GM18909 (cell line): Measurements from ENCODE around the gene LLCFC1.

Source experiments
- ATAC-seq: cut with Tn5 transposase; IDR thresholded peaks from one replicate; pipeline ENCODE4 v1.9.1; 2021; ENCODE audit warnings: mild to moderate bottlenecking; ENCODE audit not compliant: unreplicated experiment, poor library complexity

Gene LLCFC1

DNA sequence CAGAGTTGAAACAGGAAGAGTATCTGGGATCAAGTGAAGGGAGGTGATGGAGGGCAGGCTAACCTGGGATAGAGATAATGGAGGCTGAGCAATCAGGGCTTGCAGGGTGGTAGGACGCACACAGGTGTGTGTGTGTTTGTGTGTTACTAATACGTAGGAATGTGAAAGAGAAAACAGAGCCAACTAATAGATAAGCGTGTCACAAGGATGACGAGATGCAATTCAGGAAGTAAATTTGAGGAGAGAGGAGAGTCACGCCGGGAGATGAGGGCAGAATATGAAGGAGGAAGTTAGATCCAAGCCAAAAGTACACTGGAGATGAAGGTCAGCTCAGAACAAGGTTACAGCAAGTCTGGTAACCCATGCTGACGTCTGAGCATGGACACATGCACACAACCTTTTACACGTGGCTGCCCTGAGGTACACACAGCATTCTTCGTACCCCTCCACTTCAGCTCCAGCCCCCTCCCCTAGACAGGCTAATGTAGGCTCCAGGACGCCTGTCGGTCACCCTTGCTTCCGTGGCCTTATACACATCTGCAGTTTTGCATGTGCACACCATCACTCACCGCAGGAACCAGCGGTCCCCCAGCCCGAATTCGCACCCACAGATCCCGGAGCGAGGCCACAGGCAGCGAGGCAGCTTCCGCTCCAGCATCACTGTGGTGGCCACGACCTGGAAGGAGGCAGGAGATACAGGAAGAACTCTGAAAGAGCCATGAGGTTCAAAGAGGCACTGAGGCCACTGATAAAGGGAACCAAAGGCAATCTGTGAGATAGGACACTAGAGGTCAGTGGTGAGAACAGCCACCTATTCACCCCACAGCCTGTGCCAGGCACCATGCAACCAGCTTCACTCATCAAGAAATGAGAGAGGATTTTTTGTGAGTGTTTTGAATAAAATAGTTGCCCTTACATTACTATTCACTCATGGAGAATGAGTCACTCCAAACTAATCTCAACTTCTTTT lies 30.1 kb upstream of the LLCFC1 start:
- peak; percentile 55 for ATAC-seq

DNA sequence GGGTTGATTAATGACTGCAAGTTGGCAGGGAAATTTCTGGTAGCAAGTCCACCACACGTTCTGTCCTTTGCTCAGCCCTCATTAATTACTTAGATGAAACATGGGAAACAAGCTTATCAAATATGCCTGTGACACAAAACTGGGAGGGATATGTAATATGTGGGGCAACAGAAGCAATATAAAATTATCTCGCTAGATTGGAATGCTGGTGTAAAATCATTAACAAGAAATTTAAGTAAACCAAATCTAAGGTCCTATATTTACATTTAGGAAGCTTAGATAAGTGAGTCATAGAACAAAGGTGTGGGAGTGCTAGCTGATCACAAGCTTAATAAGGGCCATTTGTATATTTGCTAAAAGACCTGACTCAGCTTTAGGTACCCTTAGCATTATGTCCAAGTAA lies 29.3 kb upstream of the LLCFC1 start:
- no peak for ATAC-seq

DNA sequence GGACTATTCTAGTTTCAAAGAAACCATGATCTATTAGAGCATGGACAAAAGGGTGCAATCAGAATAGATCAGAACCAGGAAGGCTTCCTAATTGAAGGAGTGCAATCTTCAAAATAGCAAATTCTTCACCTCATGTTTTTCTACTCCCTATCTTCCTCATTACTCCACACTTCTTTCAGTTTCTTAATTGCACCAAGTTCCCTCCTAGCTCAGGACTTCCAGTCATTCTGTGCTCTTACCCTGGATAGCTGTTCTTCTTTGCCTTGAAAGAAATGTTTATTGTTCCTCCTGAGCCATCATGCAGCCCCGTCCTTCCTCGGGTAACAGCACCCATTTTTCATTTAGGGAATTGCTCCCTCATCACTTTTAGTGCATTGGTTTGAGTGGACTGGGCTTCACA lies 28.8 kb upstream of the LLCFC1 start:
- no peak for ATAC-seq

DNA sequence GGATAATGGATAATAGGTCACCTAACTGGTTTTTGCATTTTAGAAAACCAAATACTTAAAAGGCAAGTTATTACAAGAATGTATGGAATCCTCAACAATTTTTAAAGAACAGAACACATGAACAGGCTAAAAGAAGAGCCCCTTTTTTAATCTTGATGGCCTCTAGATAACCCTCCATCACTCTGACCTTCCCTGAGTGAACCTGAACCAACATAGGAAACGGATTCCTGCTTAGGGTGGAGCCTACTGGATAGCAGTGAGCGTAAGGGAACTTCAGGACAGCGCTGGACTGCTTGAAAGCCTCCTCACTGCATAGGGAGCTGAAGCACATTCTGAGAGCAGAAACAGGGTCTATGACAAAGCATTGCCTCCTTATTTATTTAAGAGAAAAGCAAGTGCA lies 26.2 kb upstream of the LLCFC1 start:
- no peak for ATAC-seq

DNA sequence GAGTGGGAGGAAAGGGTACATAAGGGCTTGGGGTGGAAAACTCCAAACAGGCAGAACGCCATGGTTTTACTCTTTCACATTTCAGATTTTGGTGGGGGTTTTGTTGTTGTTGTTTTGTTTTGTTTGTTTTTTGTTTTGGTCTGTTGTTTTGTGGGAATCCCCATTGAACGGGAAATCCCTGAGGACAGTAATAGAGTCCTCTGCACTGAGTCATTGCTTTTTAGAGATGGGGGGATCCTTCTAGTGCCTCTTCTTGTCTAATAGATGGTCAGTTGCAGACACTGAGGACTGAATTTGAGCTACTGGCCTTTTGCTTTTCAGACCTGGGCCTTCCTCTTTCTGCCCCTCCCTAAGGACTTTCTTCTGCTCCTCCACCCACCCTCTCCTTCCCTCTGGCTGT lies 25.7 kb upstream of the LLCFC1 start:
- ATAC-seq: no peak

DNA sequence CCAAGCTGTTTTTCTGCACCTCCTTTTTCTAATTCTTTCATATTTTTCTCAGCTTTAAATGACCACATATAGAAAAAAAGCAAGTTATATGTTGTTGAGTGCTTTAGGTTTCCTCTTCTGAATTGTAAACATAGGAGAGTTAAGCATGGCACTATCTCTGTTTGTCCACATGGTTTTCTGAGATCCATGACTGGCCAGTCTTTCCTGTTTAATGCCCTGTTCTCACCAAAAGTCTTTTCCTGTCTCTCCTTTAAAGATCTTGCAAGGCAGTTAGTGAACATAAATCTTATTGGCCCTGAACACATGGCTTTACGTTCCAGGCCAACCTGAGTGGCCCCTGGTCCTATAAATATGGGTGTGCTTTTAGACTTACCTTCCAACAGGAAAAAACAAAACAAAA lies 25.2 kb upstream of the LLCFC1 start:
- ATAC-seq: no peak

DNA sequence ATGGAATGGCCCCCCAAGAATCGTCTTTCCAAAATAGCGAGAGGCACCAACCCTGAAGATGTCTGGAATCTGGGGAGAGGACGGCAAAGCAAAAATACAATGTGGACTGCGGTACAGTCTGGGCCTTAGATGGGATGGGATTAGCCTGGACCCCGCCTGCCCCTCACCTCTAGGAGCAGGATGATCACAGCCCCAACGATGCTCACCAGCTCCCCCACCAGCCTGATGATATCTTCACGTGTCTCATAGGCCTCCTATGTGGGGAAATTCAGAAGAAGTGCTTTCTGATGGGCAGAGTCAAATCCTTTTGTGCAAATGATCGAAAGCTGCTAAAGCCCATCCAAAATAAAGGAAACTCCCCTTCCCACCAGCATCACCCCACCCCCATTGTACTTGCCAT lies 24.0 kb upstream of the LLCFC1 start:
- no peak for ATAC-seq

DNA sequence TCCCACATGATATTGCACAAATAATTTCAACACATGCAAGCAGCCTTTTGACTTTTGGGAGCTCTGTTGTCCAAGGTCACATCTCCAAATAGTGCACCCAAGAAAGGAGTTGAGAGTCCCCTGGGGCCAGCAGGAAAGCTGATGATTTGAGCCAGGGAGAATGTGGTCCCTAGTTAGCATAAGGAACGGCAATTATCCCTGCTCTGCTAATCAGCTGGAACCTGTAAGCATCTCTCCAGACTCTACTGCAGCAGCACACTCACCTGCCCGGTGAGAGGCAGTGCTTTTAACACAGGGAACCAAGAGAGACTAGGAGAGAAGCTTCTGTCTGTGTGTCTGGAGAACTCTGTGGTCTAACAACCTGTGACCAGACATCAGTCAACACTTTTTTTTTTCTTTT lies 22.8 kb upstream of the LLCFC1 start:
- no peak for ATAC-seq

DNA sequence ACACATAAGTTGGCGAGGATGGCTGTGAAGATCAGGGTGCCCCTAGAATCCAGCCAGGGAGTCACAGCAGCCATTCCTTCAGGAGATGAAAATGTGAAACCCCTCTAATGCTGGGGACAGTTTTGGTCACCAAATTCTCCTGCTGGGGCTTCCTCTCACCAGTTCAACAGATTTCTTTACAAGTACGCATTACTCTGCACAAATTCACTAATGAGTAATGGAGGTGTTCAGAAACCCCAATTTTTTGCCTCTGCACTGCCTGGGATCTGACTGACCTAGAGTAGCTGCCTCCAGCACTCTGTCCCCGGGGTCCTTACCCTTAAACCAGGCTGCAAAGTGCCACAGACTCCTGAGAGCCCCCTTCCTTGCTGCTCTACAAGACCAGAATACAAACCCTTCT lies 21.8 kb upstream of the LLCFC1 start:
- no peak for ATAC-seq

DNA sequence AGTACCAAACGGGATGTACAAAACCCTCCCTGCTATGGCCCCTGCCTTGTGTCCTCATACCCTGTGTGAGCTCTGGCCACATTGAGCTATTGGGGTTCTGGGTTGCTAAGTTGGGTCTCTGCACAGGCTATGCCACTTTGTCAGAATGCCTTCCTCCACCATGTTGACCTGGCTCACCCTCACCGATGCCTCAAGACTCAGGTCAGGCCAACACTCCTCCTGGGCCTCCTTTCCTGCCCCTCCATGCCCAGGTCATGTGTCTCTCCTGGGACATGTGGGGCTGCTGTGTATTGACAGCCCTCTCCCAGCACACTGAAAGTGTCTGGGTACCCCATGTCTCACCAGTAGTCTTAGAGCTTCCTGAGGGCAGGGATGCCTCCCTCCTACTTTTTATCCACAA lies 20.4 kb upstream of the LLCFC1 start:
- ATAC-seq: no peak

DNA sequence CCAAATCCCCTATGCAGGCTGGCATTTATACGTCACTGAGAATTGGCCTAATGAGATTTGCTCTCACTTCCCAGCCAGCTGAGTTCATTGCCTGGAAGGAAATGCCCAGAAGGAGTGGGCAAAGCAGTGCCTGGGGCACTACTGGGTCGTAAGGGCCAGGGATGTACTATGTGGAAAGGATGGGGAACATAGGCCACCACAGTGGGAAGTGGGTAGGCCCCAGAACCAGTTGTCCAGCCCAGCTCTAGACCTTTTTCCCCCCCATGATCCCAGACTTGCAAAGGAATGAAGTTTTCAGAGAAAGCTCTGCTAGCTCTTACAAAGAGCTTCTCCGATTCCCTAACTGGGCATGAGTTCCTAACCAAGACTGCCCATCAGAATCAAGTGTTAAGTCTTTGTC lies 19.6 kb upstream of the LLCFC1 start:
- ATAC-seq: no peak

DNA sequence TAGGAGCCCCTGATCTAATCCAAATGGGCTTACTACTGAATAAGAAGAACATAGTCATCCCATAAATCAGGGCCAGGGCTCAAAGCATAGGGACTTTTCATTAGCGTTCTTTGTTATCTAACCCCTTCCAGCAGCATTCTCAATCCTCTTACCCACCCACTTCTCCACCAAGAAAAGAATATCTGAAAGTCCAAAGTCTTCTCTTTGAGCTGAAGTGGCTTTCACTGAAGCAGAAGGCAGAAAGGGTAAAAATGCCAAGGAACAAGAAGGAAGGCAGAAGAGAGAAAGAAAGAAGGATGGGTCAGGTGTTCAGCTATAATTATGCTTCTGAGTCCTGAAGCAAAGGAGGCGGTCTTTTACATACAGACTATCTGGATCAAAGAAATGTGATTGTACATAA lies 15.9 kb upstream of the LLCFC1 start:
- ATAC-seq: no peak

DNA sequence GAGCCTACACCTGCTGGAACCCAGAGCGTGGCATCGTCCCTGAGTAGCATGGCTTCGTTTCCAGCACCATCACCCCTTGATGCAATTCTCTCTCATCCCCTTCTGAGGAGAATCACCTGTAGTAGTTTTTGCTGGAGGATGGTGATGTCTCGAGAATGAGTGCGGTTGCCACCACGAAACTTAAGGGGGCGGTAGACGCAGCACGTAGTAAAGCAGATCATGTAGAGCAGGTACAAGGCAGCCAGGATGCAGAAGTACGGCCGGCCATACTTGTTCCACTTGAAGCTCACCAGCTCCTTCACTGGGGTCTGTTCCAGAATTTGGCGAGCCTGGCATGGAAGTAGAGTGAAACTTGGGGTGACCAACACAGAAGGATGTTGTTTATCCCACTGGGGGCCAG lies 13.9 kb upstream of the LLCFC1 start:
- ATAC-seq: no peak

DNA sequence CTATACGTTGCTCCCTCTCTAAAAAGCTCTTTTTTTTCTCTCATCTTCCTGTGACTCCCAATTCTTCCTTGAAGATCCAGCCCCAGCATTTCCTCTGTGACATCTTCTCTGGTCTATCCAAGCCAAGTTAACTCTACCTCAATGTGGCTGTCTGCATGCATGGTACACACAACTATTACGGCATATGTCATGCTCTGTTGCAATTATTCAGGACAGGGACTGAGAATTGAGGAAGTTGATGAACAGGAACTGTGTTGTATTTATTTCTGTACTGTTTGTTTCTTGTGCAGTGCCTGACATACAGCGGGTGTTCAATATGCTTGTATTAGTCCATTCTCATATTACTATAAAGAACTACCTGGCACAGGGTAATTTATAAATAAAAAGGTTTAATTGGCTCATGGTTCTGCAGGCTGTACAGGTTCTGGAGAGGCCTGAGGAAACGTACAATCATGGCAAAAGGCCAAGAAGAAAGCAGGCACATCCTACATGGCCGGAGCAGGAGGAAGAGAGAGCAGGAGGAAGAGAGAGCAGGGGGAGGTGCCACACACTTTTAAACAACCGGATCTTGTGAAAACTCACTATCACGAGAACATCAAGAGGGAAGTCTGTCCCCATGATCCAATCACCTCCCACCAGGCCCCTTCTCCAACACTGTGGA lies 12.1 kb upstream of the LLCFC1 start:
- ATAC-seq: no peak

DNA sequence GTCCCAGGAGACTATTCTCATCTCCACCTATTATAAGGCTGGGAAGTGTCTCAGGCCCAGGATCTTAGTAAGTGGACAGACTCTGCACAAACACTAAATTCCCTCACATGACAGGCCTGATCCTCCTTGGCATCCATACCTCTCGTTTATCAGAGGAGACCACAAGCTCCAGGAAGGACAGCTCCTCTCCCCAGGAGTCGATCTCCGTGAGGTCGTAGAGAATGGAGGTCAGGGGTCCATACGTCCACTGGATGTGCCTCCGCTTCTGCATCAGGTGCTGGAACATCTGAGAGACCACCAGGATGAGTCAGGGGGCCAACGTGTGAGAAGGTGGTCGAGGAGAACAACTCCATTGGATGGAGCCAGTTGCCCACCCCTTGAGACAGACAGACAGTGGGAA lies 11.3 kb upstream of the LLCFC1 start:
- ATAC-seq: no peak

DNA sequence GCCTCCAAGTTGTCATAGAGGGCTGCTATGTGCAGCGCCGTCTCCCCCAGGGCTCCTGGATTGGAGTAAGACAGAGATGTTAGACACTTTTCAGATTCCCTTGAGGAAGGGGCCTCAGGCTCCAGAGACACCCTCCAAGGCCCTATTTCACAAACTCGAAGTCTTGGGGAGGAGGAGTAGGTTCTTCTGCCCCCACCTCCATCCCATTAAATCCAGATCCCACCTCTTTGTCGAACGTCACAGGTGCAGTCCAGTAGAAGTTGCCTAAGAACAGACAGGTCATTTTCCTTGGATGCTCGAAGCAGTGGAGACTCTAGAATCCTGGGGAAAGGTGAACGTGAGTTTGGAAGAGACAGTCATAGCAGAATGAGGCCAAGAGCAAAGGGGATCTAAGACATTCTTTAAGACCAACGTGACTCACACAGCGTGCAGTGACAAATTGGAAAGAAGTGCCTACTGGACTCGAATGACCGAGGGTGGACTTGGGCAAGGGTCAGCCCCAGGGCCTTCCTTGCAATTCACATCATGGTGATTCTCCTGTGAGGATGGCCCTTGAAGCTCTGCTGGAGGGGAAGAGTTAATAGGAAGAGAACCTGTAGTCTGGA lies 9.1 kb upstream of the LLCFC1 start:
- ATAC-seq: no peak

DNA sequence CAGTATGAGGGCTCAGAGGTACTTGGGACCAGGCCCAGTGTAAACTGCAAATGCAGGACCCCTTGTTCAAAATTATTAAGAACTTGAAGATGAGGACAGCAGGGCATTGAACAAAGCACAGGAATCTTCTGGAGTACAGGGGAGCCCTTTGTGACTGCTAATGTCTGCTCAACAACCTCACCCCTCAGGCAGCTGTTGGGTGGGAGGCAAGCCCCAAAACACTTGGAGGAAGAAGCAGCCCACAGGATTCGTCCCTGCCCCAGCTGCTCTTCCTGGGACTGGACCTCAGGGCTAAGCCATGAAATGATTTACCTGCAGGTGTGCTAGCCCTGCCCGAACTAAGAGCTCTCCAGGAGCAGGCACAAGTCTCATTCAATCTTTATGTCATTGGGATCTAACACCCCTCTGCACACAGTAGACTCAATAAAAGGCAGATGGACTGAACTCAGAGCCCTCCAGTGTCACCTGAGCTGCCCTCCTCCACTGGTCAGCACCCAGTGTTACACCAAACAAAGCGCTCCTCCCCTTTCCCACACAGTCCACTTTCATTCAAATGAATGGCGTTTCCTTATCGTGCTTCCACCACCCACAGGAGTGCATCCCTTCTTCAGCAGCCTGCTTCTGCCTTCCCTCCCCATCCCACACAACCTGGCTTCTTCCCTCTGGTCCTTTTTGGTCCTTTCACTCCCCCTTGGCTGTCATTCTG lies 6.7 kb upstream of the LLCFC1 start:
- no peak for ATAC-seq

DNA sequence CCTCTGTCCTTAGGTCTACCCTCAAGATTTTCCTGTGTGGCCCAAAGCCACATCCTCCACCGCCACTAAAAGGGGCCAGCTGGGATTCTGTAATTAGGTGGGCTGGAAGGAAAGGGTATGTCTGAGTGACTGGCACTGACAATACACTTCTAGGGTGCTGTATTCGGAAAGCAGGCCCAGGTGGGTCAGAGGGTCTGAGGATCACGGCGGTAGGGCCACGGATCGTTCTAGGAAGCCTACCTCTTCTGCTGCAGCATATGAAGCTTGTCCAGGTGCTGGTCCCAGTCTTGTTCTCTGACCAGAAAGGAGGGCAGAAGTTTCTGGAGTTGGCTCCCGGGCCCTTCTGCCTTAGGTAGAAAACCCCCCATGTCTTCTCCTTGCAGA lies 6.2 kb upstream of the LLCFC1 start:
- no peak for ATAC-seq

DNA sequence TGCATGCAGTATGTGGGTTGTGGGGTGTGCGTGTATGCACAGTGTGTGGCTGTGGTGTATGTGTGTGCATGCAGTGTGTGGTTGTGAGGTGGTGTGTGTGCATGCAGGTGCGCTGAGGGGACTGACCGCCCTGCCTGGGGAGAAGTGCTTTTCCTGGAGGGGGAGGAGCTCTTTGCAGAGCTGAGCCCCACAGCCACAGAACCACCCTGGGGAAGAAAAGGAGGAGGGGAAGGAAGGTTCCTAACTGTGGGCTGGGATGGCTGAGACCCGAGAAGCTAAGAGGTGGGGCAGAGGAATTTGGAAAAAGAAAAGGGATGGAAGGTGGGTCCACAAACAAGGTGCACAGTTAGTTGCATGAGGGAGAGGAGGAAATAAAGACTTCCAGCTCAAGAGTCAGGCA lies 5.7 kb upstream of the LLCFC1 start, which contains the start of gene TRPV5:
Gene TRPV5, minus strand, starts transcription at position 123 of the 400 bp plus-strand sequence. CDS start 287 bp downstream, outside the sequence.
- ATAC-seq: no peak

DNA sequence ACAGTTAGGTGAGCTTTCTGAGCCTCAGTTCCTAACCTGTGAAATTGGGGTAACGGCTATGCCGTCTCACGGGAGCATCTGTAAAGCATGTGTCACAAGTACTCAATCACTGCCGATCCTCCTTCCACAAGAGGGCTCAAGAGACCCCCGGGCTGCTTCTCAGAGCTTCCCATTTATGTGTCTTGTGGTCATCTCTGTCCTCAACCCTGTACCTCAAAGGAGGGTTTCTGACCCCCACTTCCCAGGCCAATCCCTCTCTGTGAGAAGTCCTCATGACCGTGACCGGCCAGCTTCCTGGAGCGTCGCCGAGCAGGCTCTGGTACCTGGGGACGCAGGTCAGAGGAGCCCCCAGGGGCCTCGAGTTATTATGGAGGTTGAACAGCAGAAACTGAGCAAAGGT lies 5.2 kb upstream of the LLCFC1 start:
- ATAC-seq: no peak
